ENCODE results near the gene AMIGO3.
A peak's percentile ranks its signal among the peaks of the same experiment; 100 is the strongest.
"Not testable (repeated sequence)": the region's sequence is repeated elsewhere in the genome, so short reads cannot be mapped to it uniquely, and the experiment has no call there.

AMIGO3 gene

DNA sequence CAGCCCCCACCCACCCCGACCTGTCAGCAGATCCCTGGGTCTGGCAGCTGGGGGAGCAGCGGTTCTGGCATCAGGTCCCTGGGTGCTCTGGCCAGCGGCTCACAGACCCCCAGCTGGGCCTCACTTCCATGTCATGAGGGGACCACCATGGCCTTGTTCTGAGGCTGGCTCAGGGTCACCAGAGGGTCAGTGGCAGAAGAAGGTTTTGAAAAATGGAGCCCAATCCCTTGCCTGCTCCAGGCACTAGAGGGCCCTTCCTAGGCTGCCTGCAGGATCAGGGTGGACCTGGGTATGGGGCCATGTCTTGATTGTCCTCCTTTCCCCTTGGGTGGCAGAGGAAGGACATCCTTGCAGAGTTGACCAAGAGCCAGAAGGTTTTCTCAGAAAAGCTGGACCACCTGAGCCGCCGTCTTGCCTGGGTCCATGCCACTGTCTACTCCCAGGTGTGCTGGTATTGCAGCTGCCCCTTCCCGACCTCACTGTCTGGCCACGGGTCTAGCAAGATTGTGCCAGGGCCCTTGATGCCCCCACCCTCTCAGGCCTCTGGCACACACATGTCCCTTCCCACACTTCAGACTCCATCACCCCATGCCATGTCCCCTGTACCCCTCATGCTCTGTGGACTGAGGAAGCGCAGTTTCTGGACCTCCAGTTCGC is 12.9 kb downstream of the AMIGO3 start:
- DNase-seq: no peak

- DNase-seq: no peak
These were observed 14.0 kb downstream of the AMIGO3 start for GRCh38 chr3:49705390-49705960.

DNA sequence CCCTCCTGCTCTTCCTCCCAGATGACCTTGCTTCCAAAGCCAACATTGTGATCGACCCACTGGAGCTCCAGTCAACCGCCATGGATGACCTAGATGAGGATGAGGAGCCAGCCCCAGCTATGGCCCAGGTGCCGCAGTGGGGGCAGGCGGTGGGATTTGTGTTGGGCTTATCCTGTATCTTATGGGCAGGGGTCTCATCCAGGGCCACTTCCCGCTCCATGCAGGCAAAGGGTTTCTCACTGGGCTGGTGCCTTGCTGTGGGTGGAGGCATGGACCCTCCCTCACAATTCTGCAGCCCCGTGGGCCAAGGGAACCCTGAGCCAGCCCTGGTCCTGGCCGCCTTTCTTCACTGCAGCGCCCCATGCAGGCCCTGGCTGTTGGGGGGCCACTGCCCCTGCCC is 14.9 kb downstream of the AMIGO3 start:
- no peak for DNase-seq

DNA sequence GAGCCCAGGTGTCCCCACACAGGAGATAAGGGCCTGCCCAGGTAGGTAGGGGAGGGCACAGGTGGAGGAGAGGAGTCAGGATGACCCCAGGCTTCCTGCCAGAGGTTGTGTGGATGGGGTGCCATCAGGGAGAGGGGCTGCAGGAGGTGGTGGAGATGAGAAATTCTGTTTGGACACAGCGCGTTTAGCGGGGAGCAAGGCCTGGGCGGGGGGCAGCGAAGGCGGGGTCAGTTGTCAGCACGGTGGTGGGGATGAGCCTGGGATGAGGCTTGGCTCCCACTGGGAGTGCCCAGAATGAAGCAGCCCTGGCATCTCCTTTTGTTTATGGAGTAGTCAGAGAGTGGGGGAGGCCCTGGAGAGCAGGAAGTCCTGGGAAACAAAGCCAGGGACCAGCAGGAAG is 15.5 kb downstream of the AMIGO3 start:
- DNase-seq: no peak

GRCh38 chr3:49703443-49703927 is 16.0 kb downstream of the AMIGO3 start:
- DNase-seq: peak; percentile 77

GRCh38 chr3:49702672-49703071 is 16.8 kb downstream of the AMIGO3 start:
- DNase-seq: no peak

DNA sequence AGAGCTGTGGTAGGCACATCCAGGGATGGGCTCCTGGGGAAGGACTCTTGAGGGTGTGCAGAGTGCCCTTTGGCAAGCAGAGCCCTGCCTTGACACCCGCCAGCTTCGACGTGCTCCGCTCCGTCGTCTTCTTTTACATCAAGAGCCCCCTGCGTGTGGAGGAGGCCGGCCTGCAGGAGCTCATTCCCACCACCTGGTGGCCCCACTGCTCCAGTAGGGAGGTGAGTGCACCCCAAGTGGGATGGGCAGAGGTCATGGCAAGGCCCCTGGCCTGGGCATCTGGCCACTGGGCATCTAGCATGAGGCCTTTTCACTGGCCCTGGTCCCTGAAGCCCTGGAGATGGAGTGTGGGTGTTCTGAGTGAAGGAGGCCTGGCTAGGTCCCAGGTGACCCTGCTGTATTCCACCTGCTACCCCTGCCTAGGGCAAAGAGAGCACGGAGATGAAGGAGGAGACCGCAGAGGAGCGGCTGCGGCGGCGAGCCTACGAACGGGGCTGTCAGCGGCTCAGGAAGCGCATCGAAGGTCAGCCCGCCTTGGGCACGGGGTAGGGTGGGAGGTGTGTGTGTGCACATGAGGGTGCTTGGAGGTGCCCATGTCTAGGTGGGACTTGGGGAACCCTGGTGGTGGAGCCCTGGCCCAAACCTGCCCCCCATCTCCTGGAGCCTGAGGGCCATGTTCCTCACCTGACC is 18.0 kb downstream of the AMIGO3 start:
- DNase-seq: peak; percentile 7

DNA sequence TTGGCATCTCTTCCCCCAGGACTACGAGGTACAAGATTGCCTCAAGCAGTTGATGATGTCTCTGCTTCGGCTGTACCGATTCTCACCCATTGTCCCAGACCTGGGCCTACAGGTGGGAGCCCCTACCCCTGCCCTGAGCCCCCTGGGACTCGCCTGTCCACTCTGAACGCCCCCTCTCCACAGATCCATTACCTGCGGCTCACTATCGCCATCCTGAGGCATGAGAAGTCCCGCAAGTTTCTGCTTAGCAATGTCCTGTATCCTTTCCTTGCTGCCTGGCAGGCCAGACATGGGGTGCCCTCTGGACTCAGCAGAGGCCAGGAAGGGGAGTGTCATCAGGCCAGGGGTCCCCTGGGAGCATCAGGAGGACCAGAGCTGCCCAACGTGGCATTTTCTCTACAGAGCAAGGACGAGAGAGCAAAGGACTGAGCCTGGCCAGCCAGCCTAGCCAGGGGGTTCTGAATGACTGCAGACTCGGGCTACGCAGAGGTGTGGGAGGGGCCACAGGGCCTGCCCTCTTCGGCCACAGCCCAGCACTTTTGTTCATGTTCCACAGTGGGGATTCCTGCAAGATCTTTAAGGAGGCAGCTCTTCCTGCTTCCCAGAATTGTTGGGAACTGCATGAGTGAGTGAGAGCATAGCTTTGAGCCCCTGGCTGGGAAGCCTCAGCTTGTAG is 18.9 kb downstream of the AMIGO3 start:
- no peak for DNase-seq

DNA sequence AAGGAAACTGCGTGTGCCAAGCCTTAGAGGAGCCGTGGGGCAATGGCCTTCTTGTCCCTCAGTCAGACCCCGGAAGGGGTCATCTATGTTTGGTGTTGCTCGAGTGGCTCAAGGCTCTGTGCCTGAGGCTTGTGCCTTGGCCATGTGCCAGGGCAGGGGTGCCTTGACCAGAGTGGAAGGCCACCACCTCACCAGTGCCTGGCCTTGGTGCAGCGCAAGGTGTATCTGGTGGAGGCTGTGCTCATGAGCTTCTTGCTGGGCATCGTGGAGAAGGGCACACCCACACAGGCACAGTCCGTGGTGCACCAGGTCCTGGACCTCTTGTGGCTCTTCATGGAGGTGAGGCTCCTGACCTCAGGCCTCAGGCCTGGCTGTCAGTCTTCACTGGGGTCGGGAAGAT is 19.5 kb downstream of the AMIGO3 start:
- no peak for DNase-seq

GRCh38 chr3:49699281-49699979 is 20.1 kb downstream of the AMIGO3 start:
- no peak for DNase-seq

DNA sequence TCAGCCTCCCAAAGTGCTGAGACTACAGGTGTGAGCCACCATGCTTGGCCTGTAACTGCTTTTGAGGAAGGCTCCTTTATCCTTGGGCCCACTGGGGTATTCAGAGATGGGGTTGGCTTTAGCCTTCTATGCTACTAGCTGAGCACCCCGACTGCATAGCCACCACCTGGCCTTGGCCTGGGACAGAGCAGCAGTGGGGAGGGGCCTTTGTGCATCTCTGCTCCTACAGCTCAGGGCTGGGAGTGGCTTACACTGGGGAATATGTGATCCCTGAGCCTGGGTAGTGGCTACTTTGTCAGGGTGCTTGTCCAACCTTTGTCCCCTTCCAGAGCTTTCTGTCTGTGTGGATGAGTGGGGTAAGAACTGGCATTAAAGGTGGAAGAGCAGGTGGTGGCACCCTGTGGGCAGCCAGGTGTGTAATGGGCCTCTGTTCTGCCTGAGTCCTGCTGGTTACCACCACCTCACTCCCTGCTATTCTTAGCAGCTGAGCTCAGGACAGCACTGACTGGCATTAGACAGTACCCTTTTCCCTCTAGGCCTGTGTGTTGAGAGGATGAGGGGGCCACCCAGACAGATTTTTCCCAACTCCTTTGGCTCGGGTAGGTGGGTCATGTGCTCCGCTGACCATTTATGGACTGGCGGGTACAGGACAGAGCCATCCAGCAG is 24.0 kb downstream of the AMIGO3 start:
- not testable (repeated sequence) for DNase-seq

DNA sequence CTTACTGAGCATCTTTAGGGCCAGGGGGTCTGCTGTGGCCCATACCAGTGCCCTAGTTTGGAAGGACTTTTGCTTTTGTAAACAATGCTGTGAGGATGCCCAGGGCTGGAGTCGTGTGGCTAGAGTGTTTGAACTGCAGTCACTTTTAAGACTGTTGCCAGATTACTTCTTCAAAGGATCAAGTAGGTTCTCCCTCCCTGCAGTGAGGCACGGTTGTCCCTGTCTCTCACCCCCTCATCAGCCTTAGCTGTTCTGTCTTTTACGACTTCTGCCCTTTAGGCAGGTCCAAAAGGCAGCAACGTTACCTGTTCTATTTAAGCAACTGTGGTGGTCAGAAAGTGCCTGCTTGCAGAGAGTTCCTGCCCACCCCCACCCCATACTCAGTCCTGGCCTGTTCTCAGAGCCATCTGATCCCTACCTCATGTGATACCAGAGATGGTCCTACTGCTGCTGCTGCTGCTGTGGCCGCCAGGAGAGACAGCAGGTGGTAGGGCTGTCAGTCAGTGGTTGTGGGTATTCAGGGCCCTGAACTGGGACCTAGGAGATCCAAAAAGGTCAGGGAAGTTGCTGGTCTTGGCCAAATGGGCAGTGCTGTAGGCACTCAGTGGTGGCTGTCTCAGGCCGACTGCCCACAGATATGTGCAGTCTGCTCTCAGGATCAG is 24.9 kb downstream of the AMIGO3 start:
- DNase-seq: not testable (repeated sequence)

DNA sequence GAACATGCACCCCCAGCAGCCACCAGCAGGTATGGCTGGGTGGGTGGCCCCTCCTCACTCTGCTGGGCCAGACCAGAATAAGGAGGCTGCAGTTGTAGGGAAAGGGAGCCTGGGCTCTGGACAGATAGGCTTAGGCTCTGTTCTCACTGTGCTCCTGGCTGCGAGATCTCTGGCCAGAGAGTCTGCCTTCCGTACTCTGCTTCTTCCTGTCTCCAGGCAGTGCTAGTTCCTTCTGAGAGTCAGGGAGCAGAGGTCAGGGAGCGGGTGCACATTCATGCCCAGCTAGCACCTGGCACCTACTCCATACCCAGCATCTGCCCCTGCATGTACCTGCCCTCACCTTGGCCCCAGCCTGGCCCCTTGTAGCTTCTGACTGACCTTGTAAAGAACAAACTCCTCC is 28.0 kb downstream of the AMIGO3 start:
- DNase-seq: not testable (repeated sequence)

- not testable (repeated sequence) for DNase-seq
These were observed 28.6 kb downstream of the AMIGO3 start for GRCh38 chr3:49690856-49691255.

GRCh38 chr3:49689908-49690624 is 29.4 kb downstream of the AMIGO3 start:
- not testable (repeated sequence) for DNase-seq

DNA sequence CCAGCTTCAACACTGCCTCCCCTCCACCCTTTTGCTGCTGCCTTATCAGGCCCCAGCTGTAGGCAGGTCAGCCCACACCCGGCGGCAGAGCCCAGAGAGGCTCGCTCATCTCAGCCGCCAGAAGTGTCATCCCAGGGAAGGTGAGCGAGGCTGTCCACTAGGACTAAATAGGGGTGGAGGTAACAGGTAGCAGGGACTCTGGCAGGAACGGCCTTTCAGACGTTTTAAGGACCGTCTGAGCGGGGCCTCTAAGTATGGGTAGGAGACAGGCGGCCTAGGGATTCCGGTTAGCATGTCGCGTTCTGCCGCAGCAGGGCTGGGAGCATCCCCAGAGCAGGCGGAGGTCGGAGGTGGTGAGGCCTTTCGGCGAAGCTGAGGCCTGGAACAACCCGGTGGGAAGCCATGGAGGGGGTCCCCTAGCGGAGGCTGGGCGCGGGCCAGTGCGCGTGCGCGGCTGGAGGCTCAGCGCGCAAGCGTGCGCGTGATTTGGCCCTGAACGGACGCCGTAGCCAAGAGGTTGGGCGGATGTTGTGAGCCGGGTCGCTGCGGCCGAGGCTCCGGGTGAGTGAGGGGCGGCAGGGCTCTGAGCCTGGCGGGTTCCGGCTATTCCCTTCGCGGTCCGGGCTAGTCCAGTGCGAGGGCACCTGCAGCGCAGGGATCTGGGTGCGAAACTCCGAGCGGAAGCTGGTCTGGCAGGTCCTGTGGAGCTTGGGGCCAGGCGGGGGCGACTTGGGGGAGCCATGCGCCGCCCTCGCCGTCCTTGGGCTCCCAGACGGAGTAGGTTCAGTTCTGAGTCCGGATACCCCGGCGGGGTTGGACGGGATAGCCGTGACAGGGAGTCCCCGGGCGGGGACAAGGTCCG is 30.2 kb downstream of the AMIGO3 start, which contains the start of the genes MST1 and RNF123:
Gene MST1, minus strand, starts transcription at position 429 of the 862 bp plus-strand sequence. CDS start 783 bp downstream, outside the sequence.
Gene RNF123, plus strand, starts transcription at position 512 of the 862 bp plus-strand sequence. CDS start 1,609 bp downstream, outside the sequence.
- DNase-seq: no peak

- not testable (repeated sequence) for DNase-seq
These were observed 31.0 kb downstream of the AMIGO3 start for GRCh38 chr3:49688338-49689045.

- not testable (repeated sequence) for DNase-seq
These were observed 32.1 kb downstream of the AMIGO3 start for GRCh38 chr3:49687424-49687795.
